KG1 (cell line): ENCODE measurements around the gene MRPS22.

Experiments
- DNase-seq: peaks from one replicate; lab custom pipeline; 2025; lab: John Stamatoyannopoulos, UW

The MRPS22 gene

GRCh38 chr3:139343895-139344856 is at the start of gene MRPS22:
Gene MRPS22, plus strand, starts transcription at chr3:139344020. Its CDS starts 7 bp downstream, at chr3:139344027.
- DNase-seq: peak; percentile 54

GRCh38 chr3:139295040-139295439 is 48.8 kb upstream of the MRPS22 start:
- no peak for DNase-seq

DNA sequence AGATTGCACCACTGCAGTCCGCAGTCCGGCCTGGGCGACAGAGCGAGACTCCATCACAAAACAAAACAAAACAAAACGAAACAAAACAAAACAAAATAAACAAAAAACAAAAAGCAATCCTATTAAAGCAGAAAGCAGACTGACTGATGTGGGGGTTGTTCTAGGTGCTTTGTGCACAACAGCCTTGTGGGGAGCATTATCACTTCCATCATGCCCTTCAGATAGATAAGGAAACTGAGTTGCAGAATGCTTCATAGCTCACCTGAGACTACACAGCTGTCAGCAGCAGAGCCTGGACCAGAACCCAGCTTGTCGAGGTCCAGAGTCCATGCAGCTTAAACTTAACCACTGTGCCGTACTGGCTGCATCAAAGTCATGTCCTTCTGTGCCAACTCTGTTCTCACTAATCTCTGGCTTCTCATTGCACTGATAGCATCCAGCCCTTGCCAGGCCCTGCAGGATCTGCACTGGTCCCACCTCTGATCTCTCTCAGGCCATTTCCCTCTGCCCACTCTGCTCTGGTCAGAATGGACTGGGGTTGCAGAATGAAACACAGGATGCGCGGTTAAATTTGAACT is 47.6 kb upstream of the MRPS22 start:
- no peak for DNase-seq

DNA sequence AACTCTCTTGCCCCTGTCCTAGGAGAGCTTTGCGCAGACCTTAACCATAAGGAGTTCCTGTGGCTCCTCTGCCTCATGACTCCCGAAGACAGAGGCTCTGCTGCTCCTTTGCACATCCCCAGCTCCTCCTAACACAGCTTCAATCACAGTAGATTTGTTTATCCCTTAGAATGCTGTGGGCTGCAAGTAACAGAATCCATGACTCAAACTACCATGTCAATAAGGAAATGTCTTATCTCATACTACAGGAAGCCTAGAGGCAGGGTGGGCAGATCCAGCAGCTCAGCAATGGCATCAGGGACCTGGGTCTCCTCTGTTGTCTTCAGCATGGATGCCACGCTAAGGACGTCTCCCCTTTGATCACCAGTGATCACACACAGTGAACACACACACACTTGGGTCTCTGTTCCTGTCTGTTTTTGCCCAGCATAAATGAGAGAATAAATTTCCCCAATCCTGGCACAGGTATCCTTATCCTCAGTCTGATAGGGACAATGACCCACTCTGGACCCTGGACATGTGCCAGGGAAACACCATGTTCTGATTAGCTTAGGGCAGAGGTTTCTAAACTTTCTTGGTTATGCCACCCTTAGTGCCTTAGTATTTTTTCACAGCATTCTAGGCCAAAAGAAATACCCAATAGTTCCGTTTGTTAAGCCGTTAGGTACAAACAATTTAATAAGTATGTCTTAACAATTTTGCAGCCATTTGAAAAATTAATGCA is 46.1 kb upstream of the MRPS22 start:
- DNase-seq: no peak

DNA sequence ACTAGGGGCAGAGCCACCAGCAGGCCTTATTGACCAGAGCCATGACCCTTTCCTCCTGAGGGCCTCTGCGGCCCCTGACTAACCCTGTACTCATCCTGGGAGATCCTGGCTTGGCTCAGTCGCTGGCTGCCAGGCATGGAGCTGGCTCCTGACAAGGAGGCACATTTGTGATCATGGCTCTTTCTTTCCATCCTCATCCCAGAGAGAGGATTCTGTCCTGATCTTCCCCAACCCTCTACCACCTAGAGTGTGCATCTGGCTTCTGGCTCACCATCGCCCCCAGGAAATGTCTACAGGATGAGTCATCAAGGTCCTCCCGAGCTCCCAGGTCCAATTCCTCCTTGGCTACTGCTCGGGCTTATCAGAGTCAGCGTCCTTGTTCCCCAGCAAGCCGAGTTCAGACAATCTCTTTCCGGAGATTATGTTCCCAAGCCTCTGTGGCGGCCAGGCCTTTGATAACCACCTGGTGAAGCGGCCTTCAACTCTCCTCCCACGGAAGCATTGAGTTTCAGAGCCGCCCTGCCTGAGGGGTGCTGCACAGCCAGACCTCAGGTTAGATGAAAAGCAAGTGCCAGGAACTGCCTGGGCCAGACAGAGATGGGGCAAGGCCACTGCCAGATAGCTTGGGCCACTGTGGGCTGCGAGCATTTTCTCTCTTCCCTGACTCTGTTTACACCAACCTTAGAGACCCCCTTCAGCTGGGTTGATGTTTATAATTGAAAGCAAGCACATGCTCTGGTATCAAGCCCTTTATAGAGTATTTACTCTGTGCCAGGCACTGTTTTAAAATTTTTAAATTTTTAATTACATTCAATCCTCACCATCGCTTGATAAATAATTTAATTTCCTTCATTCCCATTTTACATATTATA is 44.3 kb upstream of the MRPS22 start:
- DNase-seq: no peak

GRCh38 chr3:139300416-139300815 is 43.4 kb upstream of the MRPS22 start:
- no peak for DNase-seq

DNA sequence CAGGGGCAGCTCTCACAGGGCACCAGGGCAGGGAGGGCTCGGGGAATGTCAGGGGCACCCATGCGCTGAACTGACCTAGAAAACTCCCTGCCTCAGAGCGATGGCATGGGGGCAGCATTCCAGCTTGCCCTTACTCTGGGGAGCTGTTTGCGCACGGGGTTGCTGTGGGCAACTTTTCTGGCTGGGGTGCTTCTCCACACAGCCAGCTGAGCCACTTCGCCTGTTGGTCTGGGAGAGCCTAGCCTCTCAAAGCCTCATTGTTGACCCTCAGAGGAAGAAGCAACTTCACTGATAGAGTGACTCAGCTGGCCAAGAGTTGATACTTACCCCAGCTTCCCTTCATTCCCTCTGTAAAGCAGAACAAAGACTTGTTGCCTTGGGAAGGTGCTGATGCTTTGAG is 42.6 kb upstream of the MRPS22 start:
- DNase-seq: no peak

DNA sequence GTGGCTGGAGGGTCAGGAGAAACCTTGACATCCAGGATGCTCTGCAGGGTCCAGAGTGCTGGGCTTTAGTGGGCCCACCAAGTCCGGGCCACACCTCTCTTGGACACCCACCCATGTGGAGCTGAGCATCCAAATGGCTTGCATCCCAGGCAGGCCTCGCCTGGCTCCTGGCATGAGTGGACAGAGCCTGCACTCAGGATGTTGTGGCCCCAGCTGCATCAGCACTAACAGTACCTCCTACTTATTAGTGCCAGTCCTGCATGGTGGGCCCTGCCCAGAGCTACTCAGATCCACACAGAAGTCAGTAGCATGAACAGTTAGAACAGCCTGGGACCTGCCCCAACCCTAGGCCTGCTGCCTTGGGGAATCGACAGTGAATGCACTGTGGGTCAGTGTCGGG is 42.2 kb upstream of the MRPS22 start:
- no peak for DNase-seq

DNA sequence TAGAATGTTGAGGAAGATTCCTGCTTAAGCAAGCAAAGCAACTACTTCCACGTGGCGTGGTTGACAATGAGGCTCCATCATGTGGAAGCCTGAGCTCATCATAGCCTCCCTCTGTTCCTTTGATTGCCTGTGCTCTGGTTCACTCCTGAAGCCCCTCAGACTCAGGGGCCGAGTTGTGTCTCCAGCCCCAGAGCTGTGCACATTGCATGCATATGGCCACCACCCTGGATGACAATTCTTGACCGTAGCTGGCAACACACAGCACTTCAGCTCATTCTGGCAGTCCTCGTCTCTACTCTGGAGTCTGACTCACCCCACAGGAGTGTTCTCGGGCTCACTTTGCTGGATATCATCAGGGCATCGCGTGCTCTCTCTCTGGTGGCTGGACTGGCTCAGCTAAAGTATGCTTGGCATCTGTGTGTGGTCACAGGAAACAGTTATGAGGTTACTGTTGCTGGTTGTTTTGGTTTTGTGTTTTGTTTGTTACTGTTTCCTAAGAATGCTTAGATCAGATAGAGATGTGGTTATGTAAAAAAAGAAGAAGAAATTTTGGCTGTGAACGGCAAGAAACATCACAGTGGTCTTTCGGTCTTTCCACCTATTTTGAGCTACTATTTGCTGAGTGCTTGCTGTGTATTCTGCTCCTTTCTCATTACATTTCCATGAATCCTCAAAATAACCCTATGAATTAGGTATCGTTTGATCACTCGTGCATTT is 41.6 kb upstream of the MRPS22 start:
- DNase-seq: no peak

DNA sequence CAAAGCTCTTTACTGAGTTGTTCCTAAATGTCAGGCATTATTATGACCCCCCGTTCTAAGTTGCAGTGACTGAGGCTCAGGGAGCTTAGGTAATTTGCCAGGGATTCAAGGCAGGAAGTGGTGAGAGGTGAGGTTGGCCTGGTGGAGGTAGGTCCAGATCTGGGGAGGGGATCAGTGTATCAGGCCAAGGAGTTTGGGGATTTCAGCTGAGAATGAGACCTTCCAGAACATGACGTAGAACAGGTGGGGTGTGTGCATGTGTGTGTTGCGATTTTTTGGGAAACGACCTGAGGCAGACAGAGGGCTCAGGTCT is 41.1 kb upstream of the MRPS22 start:
- no peak for DNase-seq

- DNase-seq: no peak
These were observed 40.6 kb upstream of the MRPS22 start for GRCh38 chr3:139303216-139303615.

- no peak for DNase-seq
These were observed 39.4 kb upstream of the MRPS22 start for GRCh38 chr3:139304383-139304782.

GRCh38 chr3:139306078-139306477 is 37.7 kb upstream of the MRPS22 start:
- DNase-seq: no peak

DNA sequence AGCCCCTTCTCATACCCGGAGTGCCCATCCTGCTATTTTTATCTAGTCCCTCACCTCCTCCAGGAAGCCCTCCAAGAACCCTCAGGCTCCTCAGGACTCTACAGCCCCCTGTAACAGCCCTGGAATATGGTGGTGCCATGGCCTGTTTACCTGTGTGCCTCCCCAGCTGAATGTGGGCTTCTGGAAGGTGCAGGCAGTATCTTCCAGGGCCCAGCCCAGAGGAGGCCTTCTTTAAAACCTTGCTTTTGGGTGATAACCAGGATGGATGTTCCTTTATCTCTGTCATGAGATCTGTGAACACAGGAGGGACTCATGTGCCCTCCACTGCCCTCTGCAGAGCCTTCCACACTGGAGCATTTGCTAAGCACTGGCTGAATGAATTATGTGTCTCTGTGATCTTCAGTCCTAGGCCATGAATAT is 36.7 kb upstream of the MRPS22 start:
- no peak for DNase-seq

- no peak for DNase-seq
These were observed 35.9 kb upstream of the MRPS22 start for GRCh38 chr3:139307601-139308555.

- no peak for DNase-seq
These were observed 35.3 kb upstream of the MRPS22 start for GRCh38 chr3:139308560-139308959.

DNA sequence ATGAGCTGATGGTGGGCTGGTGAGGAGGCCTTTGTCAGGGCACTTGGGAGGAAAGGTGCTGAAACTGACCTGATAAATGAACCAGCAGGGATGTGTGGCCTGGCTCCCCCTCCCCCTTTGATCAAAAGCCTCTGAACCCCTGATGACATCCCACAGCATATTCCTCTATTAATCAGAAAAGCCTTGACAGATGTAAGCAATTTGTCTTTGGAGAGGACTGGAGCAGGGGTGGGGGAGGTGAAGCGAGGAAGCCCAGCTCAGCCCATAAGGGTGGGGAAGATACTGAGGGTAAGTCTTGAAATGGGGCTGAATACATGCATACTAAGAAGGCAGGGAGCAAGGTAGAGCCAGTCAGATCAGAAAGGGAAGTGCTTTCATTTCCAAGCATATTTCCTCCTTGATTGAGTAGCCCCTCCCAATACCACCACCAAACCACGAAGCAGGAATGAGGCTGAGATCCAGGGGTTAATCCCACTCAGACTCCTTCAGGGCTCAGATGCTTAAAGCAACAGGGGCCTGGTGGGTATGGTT is 34.7 kb upstream of the MRPS22 start:
- no peak for DNase-seq

DNA sequence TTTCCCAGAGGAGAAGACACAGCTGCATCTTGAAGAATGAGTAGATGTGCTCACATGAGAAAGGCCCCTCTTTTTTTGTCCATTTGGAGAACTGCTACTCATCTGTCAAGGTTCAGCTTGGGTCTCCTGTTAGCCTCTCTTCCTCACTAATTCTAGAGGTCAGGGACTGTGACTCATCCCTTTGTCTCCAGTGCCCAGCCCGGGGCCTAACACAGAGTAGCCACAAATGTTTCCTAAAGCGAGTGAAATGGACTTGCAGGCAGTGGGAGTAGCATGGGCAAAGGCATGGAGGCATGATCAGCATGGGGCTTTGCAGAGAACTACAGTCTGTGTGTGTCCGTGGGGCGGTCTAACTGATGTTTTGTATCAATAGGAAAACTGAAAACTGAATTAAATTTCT is 33.9 kb upstream of the MRPS22 start:
- no peak for DNase-seq

DNA sequence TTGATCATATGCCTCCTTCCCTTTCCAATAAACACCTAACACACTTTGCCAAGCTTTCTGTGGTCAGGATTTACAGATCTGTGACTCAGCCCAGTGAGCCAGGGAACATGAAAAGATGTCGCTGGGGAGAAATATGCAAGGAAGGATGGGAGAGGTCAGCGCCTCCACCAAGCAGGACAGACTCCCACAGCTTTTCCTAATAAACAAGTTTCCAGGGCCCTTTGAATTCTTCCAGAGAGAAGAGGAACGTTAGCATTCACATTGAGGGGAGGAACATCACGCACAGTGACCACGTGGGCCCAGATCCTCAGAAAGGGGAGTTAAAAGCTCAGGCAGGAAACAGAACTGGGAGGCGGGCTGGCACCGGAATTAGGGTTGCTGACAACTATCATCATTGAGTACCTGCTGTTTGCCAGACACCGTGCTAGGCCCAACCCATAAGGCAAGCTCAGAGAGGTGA is 33.3 kb upstream of the MRPS22 start:
- no peak for DNase-seq

GRCh38 chr3:139311557-139311956 is 32.3 kb upstream of the MRPS22 start:
- DNase-seq: no peak
